Endodermal cell (in vitro differentiated cells): Measurements from ENCODE around the gene ARGFX. TPM values are rescaled to one million over a fixed set of nuclear protein-coding genes. Genes with fewer than 3 reads are reported as not detected.

Experiments used
- DNase-seq: peaks from one replicate; pipeline ENCODE4 v3.0.0-alpha.2; 2017
- H3K27ac ChIP-seq: 2 replicates; pipeline ENCODE4 v1.5.1; 2013; ENCODE audit warnings: mild to moderate bottlenecking, low read depth, low read length, moderate library complexity
- H3K27me3 ChIP-seq: 2 replicates; pipeline ENCODE4 v1.6.1; 2013; ENCODE audit warnings: mild to moderate bottlenecking, low read length, moderate library complexity; ENCODE audit not compliant: insufficient read depth, control insufficient read depth, poor library complexity, severe bottlenecking
- H3K36me3 ChIP-seq: 2 replicates; pipeline ENCODE4 v1.7.0; 2013; ENCODE audit warnings: mild to moderate bottlenecking, low read length, moderate library complexity; ENCODE audit not compliant: control insufficient read depth, insufficient read depth
- H3K4me1 ChIP-seq: one replicate; pipeline ENCODE4 v1.7.0; 2013; ENCODE audit warnings: low read length; ENCODE audit not compliant: control insufficient read depth, insufficient read depth
- H3K4me3 ChIP-seq: 2 replicates; pipeline ENCODE4 v1.5.1; 2013; ENCODE audit warnings: mild to moderate bottlenecking, low read length, moderate library complexity
- H3K9ac ChIP-seq: 2 replicates; pipeline ENCODE4 v1.6.1; 2013; ENCODE audit warnings: mild to moderate bottlenecking, low read length, moderate library complexity; ENCODE audit not compliant: poor library complexity, severe bottlenecking; ENCODE audit errors: extremely low read depth
- H3K9me3 ChIP-seq: 2 replicates; pipeline ENCODE4 v1.6.1; 2013; ENCODE audit warnings: mild to moderate bottlenecking, low read length, moderate library complexity; ENCODE audit not compliant: control insufficient read depth
- H3K27ac Mint-ChIP-seq: 2 replicates; pipeline ENCODE4 v1.8.0; 2020; ENCODE audit warnings: mixed read lengths
- H3K27me3 Mint-ChIP-seq: 2 replicates; pipeline ENCODE4 v1.8.0; 2021; ENCODE audit warnings: mild to moderate bottlenecking, mixed read lengths; ENCODE audit not compliant: insufficient read depth
- H3K36me3 Mint-ChIP-seq: 2 replicates; pipeline ENCODE4 v1.8.0; 2020; ENCODE audit warnings: low read depth, mixed read lengths
- H3K4me1 Mint-ChIP-seq: 2 replicates; pipeline ENCODE4 v1.8.0; 2020; ENCODE audit warnings: mixed read lengths
- H3K4me3 Mint-ChIP-seq: 2 replicates; pipeline ENCODE4 v1.8.0; 2020; ENCODE audit warnings: mild to moderate bottlenecking, moderate library complexity, mixed read lengths
- H3K9me3 Mint-ChIP-seq: 2 replicates; pipeline ENCODE4 v1.8.0; 2020; ENCODE audit warnings: mild to moderate bottlenecking, mixed read lengths
- CTCF ChIP-seq: fragments of 200-600 bp; sonication (generic); conservative IDR thresholded peaks from 2 replicates; pipeline ENCODE4 v1.5.0; 2021; ENCODE audit warnings: antibody characterized with exemption, mild to moderate bottlenecking
- WGBS, 2 experiments: methylation state at CpG; one replicate each; pipeline versions ENCODE4 v1.1.5 to v1.1.7; 2013; ENCODE audit warnings: missing lambda C conversion rate in 2 of 2, mixed read lengths in 1 of 2; ENCODE audit not compliant: insufficient coverage in 1 of 2, insufficient read length in 1 of 2; 5-methylcytosine and 5-hydroxymethylcytosine counted together
- total RNA-seq, 2 donors: library from RNA; stranded (reverse); fragmentation: NEBNext Ultra II Directional in 1 of 2; extraction: Animal tissue kit (Norgen Biotek cat#: 25700) in 1 of 2; gene quantifications; 2 replicates in 1 of 2; 3 replicates in 1 of 2; pipeline ENCODE4 v1.2.1, GENCODE V29; 2021

Gene ARGFX
- total RNA-seq, 2 donors from 2014 or later = not detected

- Histone ChIP-seq H3K4me1 (no peaks in the 10 kb centered on the region), H3K36me3 (peaks cover 52% of the 10 kb centered on the region), H3K27ac (no peak overlapping the region), H3K27me3 (no peaks in the 10 kb centered on the region), H3K9ac (no peak overlapping the region), H3K9me3 (no peaks in the 10 kb centered on the region), H3K4me3 (no peak overlapping the region)
- H3K27ac Mint-ChIP-seq = no peak overlapping the region
- WGBS, 2 experiments = 96% methylated on average over 3 of the region's 3 CpGs; no CpG with 5 or more reads in 1 of the 2 experiments
- no peak overlapping the region for H3K4me3 Mint-ChIP-seq
- H3K27me3 Mint-ChIP-seq = no peaks in the 10 kb centered on the region
- peak; percentile 65 for TF ChIP-seq CTCF
- H3K9me3 Mint-ChIP-seq = no peaks in the 10 kb centered on the region
- H3K4me1 Mint-ChIP-seq = no peaks in the 10 kb centered on the region
- DNase-seq = no peak
- peaks cover 49% of the 10 kb centered on the region for H3K36me3 Mint-ChIP-seq
Measured at GRCh38 chr3:121529308-121529707, 38.4 kb upstream of the ARGFX start.

GRCh38 chr3:121531269-121531668 is 36.5 kb upstream of the ARGFX start:
- Mint-ChIP-seq H3K4me3 (no peak overlapping the region), H3K4me1 (no peaks in the 10 kb centered on the region), H3K36me3 (peaks cover 54% of the 10 kb centered on the region), H3K27me3 (no peaks in the 10 kb centered on the region), H3K27ac (no peak overlapping the region), H3K9me3 (no peaks in the 10 kb centered on the region)
- TF ChIP-seq CTCF = no peak
- H3K9ac ChIP-seq = no peak overlapping the region
- H3K9me3 ChIP-seq = no peaks in the 10 kb centered on the region
- no peak overlapping the region for H3K4me3 ChIP-seq
- H3K27ac ChIP-seq = no peak overlapping the region
- DNase-seq = no peak
- H3K27me3 ChIP-seq = no peaks in the 10 kb centered on the region
- H3K4me1 ChIP-seq = no peaks in the 10 kb centered on the region
- peaks cover 56% of the 10 kb centered on the region for H3K36me3 ChIP-seq

DNA sequence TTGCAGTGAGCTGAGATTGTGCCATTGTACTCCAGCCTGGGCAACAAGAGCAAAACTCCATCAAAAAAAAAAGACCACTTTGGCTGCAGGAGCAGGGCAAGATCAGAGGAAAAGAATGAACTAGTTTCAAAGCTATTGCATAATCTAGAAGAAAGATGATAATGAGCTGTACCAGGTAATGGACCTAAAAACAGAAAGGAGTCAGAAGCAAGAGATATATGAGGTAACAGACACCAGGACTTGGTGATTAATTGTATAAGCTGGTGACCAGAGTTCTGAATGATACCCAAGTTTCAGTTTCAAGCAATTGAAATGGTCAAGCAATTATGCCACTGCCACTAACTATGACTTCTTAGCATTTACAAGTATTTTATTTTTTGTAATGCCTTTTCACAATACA is 24.8 kb upstream of the ARGFX start:
- Histone ChIP-seq H3K36me3 (peaks cover 30% of the 10 kb centered on the region), H3K9me3 (no peaks in the 10 kb centered on the region), H3K4me1 (no peaks in the 10 kb centered on the region), H3K27ac (no peak overlapping the region), H3K9ac (no peak overlapping the region), H3K27me3 (no peaks in the 10 kb centered on the region), H3K4me3 (no peak overlapping the region)
- no peaks in the 10 kb centered on the region for H3K27me3 Mint-ChIP-seq
- no peaks in the 10 kb centered on the region for H3K9me3 Mint-ChIP-seq
- no peaks in the 10 kb centered on the region for H3K4me1 Mint-ChIP-seq
- TF ChIP-seq CTCF = no peak
- no peak overlapping the region for H3K27ac Mint-ChIP-seq
- peaks cover 21% of the 10 kb centered on the region for H3K36me3 Mint-ChIP-seq
- no peak for DNase-seq
- no peak overlapping the region for H3K4me3 Mint-ChIP-seq
